ENCODE results near the gene ATRAID.
"Not testable (repeated sequence)": the region's sequence is repeated elsewhere in the genome, so short reads cannot be mapped to it uniquely, and the experiment has no call there.

The ATRAID gene

GRCh38 chr2:27189989-27190388, 21.9 kb upstream of the ATRAID start:
- peaks cover 0 to 17% of the 10 kb centered on the region in 2 donors for H3K27me3 ChIP-seq
- H3K4me1 ChIP-seq, result peaks cover 0 to 23% (median 1%) of the 10 kb centered on the region in 4 donors
- TF ChIP-seq CTCF (IDR thresholded peaks at IDR 0.05), result no peak
- no peaks in the 10 kb centered on the region for H3K9me3 ChIP-seq
- H3K4me3 ChIP-seq, result no peak overlapping the region
- intact Hi-C loops (cut with DNase I; ENCODE audit: low total_unique reads), result loop anchor here (5.0 kb wide), 1 partner anchor 93 kb away; no protein-coding TSS in a partner anchor
- no peak for DNase-seq
- H3K27ac ChIP-seq, result no peak overlapping the region
- H3K36me3 ChIP-seq, result no peaks in the 10 kb centered on the region

GRCh38 chr2:27191070-27191829, 20.6 kb upstream of the ATRAID start:
- H3K4me3 ChIP-seq, result no peak overlapping the region
- H3K4me1 ChIP-seq, result peaks cover 0 to 10% (median 0%) of the 10 kb centered on the region in 4 donors
- intact Hi-C loops (cut with DNase I; ENCODE audit: low total_unique reads), result loop anchor here (5.0 kb wide), 1 partner anchor 94 kb away; no protein-coding TSS in a partner anchor
- no peak overlapping the region for H3K27ac ChIP-seq
- peaks cover 0 to 17% of the 10 kb centered on the region in 2 donors for H3K27me3 ChIP-seq
- peak in 1 of 2 donors; percentile 67 for DNase-seq
- H3K36me3 ChIP-seq, result no peaks in the 10 kb centered on the region
- peak; percentile 47 to 58 for TF ChIP-seq CTCF (IDR thresholded peaks at IDR 0.05)
- H3K9me3 ChIP-seq, result no peaks in the 10 kb centered on the region

- H3K9me3 ChIP-seq, result no peaks in the 10 kb centered on the region
- DNase-seq, result no peak
- H3K36me3 ChIP-seq, result peaks cover 0 to 6% (median 0%) of the 10 kb centered on the region in 3 donors
- peaks cover 0 to 17% of the 10 kb centered on the region in 2 donors for H3K27me3 ChIP-seq
- no peak for TF ChIP-seq CTCF (IDR thresholded peaks at IDR 0.05)
- H3K4me1 ChIP-seq, result no peaks in the 10 kb centered on the region
- H3K4me3 ChIP-seq, result no peak overlapping the region
- no peak overlapping the region for H3K27ac ChIP-seq
- intact Hi-C loops (cut with DNase I; ENCODE audit: low total_unique reads), result loop anchor here (5.0 kb wide), 1 partner anchor 97 kb away; no protein-coding TSS in a partner anchor
Measured at GRCh38 chr2:27194538-27195354, 17.1 kb upstream of the ATRAID start.

GRCh38 chr2:27195799-27196198, 16.0 kb upstream of the ATRAID start:
- intact Hi-C loops (cut with DNase I; ENCODE audit: low total_unique reads); H3K9me3 ChIP-seq; H3K4me3 ChIP-seq; H3K4me1 ChIP-seq; H3K27ac ChIP-seq; DNase-seq: not testable (repeated sequence)
- H3K27me3 ChIP-seq, result peaks cover 0 to 17% of the 10 kb centered on the region in 2 donors
- H3K36me3 ChIP-seq, result peaks cover 7 to 17% (median 9%) of the 10 kb centered on the region in 3 donors

GRCh38 chr2:27198068-27198467, 13.8 kb upstream of the ATRAID start:
- H3K36me3 ChIP-seq, result peaks cover 13 to 39% (median 27%) of the 10 kb centered on the region in 3 donors
- DNase-seq; H3K4me3 ChIP-seq; H3K27ac ChIP-seq; intact Hi-C loops (cut with DNase I; ENCODE audit: low total_unique reads); H3K27me3 ChIP-seq; H3K4me1 ChIP-seq; H3K9me3 ChIP-seq: not testable (repeated sequence)

- Histone ChIP-seq H3K9me3 (no peaks in the 10 kb centered on the region), H3K27me3 (peaks cover 0 to 6% of the 10 kb centered on the region in 2 donors), H3K36me3 (peaks cover 18 to 45% (median 33%) of the 10 kb centered on the region in 3 donors), H3K4me1 (no peaks in the 10 kb centered on the region), H3K4me3 (no peak overlapping the region), H3K27ac (no peak overlapping the region)
- TF ChIP-seq CTCF (IDR thresholded peaks at IDR 0.05), result no peak
- DNase-seq, result no peak
- intact Hi-C loops (cut with DNase I; ENCODE audit: low total_unique reads), result no loop called here
Measured at GRCh38 chr2:27198627-27199026, 13.2 kb upstream of the ATRAID start.

Measured in tibial artery (tissue), 4 donors.